ENCODE data around the gene BOLA2B. TPM values are rescaled to one million over a fixed set of nuclear protein-coding genes. Genes with fewer than 3 reads are reported as not detected.

BOLA2B gene
- polyA plus RNA-seq, 3 donors, result 105 to 170 (median 160) TPM

- Histone ChIP-seq H2AFZ (ENCODE audit: insufficient read depth, low read depth, low read length, poor library complexity, severe bottlenecking) (no peak overlapping the region), H3K9ac (ENCODE audit: insufficient read depth, low read length, poor library complexity, severe bottlenecking) (no peak overlapping the region), H3K9me3 (replicated peaks in 1 of 2; ENCODE audit: control insufficient read depth in 1 of 2, insufficient read depth in 1 of 2, low read length in 2 of 2) (no peaks in the 10 kb centered on the region), H4K20me1 (ENCODE audit: insufficient read depth, low read length) (no peaks in the 10 kb centered on the region), H3K79me2 (ENCODE audit: insufficient read depth, low read length) (no peaks in the 10 kb centered on the region), H3K4me3 (replicated peaks in 1 of 3; ENCODE audit: low read depth in 2 of 3, low read length in 3 of 3) (peak overlapping the region in 1 of 3 experiments; percentile 40), H3K27me3 (ENCODE audit: control insufficient read depth in 2 of 2, insufficient read depth in 2 of 2, low read length in 2 of 2) (no peaks in the 10 kb centered on the region), H3K4me1 (ENCODE audit: control insufficient read depth in 1 of 2, insufficient read depth in 2 of 2, low read length in 2 of 2) (peaks cover 43 to 46% of the 10 kb centered on the region in 2 donors), H3K4me2 (replicated peaks; ENCODE audit: extremely low read depth, low read length, poor library complexity, severe bottlenecking) (peak overlapping the region; percentile 36), H3K36me3 (replicated peaks in 1 of 2; ENCODE audit: control insufficient read depth in 1 of 2, insufficient read depth in 2 of 2, low read length in 2 of 2) (no peaks in the 10 kb centered on the region), H3K27ac (ENCODE audit: low read depth in 1 of 2, low read length in 2 of 2) (peak overlapping the region; percentile 49 to 56)
- no peaks in the 10 kb centered on the region for H3K36me3 Mint-ChIP-seq
- intact Hi-C loops (cut with micrococcal nuclease), result no loop called here
- no peak for TF ChIP-seq CTCF (IDR thresholded peaks at IDR 0.05)
- peaks cover 0 to 2% (median 0%) of the 10 kb centered on the region in 7 donors for H3K9me3 Mint-ChIP-seq
- WGBS (ENCODE audit: insufficient coverage), result 0% methylated on average over 2 of the region's 11 CpGs
- peak; percentile 85 to 94 (median 92) for DNase-seq
- peaks cover 0 to 2% (median 1%) of the 10 kb centered on the region in 3 donors for H3K27me3 Mint-ChIP-seq (ENCODE audit: low read depth in 3 of 3)
- H3K4me1 Mint-ChIP-seq, result peaks cover 42% of the 10 kb centered on the region
- H3K27ac Mint-ChIP-seq, result peak overlapping the region; percentile 77 to 95 (median 89)
- H3K4me3 Mint-ChIP-seq, result peak overlapping the region; percentile 6 to 79
Measured at GRCh38 chr16:30166202-30166902, 27.1 kb downstream of the BOLA2B start.

GRCh38 chr16:30163538-30163937 is 29.9 kb downstream of the BOLA2B start:
- Mint-ChIP-seq H3K27me3 (ENCODE audit: low read depth in 3 of 3) (peaks cover 2 to 4% (median 3%) of the 10 kb centered on the region in 3 donors), H3K4me3 (no peak overlapping the region), H3K4me1 (peaks cover 40% of the 10 kb centered on the region), H3K27ac (no peak overlapping the region), H3K36me3 (no peaks in the 10 kb centered on the region), H3K9me3 (peaks cover 0 to 2% (median 0%) of the 10 kb centered on the region in 7 donors)
- Histone ChIP-seq H3K27me3 (ENCODE audit: control insufficient read depth in 2 of 2, insufficient read depth in 2 of 2, low read length in 2 of 2) (no peaks in the 10 kb centered on the region), H3K36me3 (replicated peaks in 1 of 2; ENCODE audit: control insufficient read depth in 1 of 2, insufficient read depth in 2 of 2, low read length in 2 of 2) (no peaks in the 10 kb centered on the region), H3K4me3 (replicated peaks in 1 of 3; ENCODE audit: low read depth in 2 of 3, low read length in 3 of 3) (no peak overlapping the region), H3K9me3 (replicated peaks in 1 of 2; ENCODE audit: control insufficient read depth in 1 of 2, insufficient read depth in 1 of 2, low read length in 2 of 2) (no peaks in the 10 kb centered on the region), H3K79me2 (ENCODE audit: insufficient read depth, low read length) (no peaks in the 10 kb centered on the region), H2AFZ (ENCODE audit: insufficient read depth, low read depth, low read length, poor library complexity, severe bottlenecking) (no peak overlapping the region), H3K4me2 (replicated peaks; ENCODE audit: extremely low read depth, low read length, poor library complexity, severe bottlenecking) (no peak overlapping the region), H4K20me1 (ENCODE audit: insufficient read depth, low read length) (no peaks in the 10 kb centered on the region), H3K4me1 (ENCODE audit: control insufficient read depth in 1 of 2, insufficient read depth in 2 of 2, low read length in 2 of 2) (peaks cover 38 to 40% of the 10 kb centered on the region in 2 donors), H3K9ac (ENCODE audit: insufficient read depth, low read length, poor library complexity, severe bottlenecking) (no peak overlapping the region), H3K27ac (ENCODE audit: low read depth in 1 of 2, low read length in 2 of 2) (no peak overlapping the region)
- intact Hi-C loops (cut with micrococcal nuclease), result no loop called here
- 100% methylated on average over 1 of the region's 3 CpGs for WGBS (ENCODE audit: insufficient coverage)
- TF ChIP-seq CTCF (IDR thresholded peaks at IDR 0.05), result no peak
- no peak for DNase-seq
